NCI-H2107 (cell line): ENCODE results near the gene MTCL1.

ENCODE experiments used
- DNase-seq: peaks from one replicate; lab custom pipeline; 2025; lab: John Stamatoyannopoulos, UW

MTCL1 gene

DNA sequence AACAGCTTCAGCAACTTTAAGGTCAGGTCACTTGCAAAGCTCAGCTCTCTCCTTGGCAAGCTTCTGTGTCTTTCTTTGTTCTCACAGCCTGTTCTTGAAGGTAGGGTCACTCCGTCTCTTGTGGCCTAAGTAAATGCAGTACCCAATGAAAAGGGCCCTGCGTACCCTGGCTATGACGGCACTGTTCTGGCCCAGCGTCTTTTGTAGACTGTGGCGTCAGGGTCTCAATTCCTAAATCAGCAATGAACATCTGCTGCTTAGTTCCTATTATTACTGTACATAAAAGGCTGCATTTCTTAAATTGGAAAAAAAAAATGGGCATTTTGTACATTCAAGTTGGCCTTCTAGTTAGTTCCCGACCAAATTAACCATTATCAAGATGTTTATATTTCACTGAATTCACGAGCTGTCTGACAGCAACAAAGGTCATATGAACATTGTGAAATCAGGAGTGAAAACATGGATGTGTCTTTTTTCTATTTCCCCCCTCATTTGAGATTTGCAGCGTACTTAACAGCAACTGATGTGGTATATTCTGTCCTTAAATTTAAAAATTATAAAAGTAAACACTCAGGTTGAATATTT, 17.0 kb upstream of the MTCL1 start:
- no peak for DNase-seq

DNA sequence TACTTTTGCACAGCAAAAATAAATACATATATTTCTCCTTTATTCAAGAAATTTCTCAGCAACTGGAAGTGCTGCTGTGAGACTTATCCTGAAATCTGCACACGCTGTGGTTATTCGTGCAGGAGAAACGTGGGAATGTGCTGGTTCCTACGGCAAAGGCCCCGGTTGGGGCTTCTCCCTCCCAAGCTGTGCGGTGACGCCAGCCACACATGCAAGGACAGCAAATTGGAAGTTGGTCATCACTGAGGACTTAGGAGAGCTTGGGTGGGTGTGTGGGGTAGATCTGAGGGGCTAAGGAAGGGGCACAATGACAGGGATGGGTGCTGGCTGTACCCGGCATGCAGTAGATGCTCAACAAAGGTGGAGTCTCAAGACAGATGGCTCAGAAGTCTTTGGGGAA, 16.5 kb upstream of the MTCL1 start:
- no peak for DNase-seq

- DNase-seq: no peak
These were observed 15.8 kb upstream of the MTCL1 start for GRCh38 chr18:8689517-8689916.

DNA sequence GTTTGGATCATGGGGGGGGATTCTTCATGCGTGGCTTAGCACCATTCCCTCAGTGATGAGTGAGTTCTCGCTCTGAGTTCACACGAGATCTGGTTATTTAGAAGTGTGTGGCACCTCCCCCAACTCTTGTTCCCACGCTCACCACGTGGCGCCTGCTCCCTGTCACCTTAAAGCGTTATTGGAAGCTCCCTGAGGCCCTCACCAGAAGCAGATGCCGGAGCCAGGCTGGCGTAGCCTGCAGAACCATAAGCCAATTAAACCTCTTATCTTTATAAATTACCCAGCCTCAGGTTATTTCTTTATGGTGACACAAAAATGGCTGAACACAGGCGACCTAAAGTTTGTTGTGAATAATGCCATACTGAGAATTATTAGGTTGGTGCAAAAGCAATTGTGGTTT, 10.5 kb upstream of the MTCL1 start:
- DNase-seq: no peak

GRCh38 chr18:8695932-8696517, 9.3 kb upstream of the MTCL1 start:
- DNase-seq: no peak

DNA sequence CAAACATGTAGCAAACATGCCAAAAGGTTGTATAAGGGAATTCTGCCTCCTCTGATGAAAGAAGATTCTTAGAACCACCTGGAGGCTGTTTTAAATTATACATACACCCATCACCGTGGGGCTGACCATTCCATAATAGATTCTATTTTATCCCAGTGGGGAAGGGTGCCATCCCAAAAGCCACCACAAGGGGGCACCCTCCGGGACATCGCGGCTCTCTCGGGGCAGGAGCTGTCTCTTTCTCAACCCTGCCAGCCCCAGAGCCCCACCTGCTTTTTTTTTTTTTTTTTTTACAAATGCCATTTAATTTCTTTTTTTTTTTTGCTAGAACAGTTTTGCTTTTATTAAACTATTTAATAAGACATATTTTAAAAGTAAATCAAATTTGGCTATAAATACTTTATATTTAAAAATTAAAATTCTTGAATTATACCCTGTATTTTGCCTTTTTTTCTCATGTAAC, 8.6 kb upstream of the MTCL1 start:
- no peak for DNase-seq

GRCh38 chr18:8699126-8699525, 6.2 kb upstream of the MTCL1 start:
- no peak for DNase-seq

DNA sequence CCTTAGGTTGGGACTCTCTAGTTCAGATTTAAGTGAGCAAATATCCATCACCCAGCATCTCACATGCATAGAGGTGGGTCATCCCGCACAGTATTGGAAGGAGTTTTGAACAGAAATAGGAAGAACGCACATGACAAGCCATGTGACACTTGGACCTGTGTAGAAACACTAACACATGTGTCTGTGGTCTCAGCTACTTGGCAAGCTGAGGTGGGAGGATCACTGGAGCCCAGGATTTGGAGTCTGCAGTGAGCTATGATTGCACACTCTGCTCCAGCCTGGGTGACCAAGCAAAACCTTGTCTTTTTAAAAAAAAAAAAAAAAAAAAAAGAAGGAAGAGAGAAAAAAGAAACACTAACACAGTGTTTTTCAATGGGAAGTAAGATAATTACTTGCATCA, 5.4 kb upstream of the MTCL1 start:
- no peak for DNase-seq

GRCh38 chr18:8701546-8702118, 3.7 kb upstream of the MTCL1 start:
- DNase-seq: no peak

GRCh38 chr18:8702668-8703067, 2.7 kb upstream of the MTCL1 start:
- DNase-seq: no peak

DNA sequence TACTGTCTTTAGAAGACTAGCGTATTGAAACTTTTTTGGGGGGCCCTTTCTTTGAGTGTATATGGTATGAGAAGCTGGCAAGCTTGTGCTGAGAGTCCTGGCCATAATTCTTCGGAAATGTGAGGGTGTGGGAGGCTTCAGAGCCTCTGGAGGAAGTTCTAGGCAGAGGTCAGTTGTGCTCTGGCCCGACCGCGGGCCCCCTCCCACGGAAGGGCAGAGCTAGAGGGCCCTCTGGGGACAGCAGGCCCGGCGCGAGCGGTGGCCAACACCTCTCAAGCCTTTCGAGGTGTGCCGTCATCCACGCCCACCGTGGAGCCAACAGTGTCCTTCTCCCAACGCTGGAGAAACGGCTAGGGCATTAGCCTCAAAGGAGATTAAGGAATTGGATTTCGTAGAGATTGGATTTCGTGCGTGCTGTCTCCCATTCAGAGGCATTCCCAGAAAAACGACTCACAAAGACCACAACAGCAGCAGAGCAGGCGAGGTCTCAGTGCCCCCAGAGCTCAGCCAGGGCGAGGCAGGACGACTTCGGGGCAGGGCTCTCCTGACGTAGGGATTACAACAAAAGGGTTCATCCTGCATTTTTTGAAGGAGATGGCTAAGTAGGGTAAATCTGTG, 2.2 kb upstream of the MTCL1 start:
- DNase-seq: no peak

DNA sequence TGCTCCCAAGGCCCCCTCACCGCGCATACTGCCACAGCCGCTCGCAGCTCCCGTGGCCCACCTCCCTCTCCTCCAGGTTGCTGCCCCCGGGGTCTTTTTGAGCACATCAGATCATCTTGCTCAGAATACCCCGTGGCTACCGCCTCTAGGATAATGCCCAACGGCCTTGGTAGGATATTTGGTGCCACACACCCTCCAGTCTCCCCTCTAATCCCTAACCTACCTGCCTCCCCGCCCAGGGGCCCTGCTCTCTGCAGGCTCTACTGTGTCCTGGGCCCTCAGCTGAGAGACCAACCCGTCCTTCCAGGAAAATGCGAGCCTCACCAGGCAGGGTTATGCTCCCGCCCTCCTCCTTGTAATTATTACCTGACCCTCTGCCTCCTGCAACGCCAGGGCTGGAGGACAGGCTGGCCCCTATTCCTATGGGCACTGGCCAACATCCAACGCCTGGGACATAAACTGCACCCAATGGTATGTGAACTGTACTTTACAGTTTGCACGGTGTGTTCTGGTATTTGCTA, 1.5 kb upstream of the MTCL1 start:
- no peak for DNase-seq

- DNase-seq: peak; percentile 62
These were observed 757 bp upstream of the MTCL1 start for GRCh38 chr18:8704361-8705237.

- DNase-seq: no peak
These were observed 820 bp downstream of the MTCL1 start for GRCh38 chr18:8705961-8706790.

DNA sequence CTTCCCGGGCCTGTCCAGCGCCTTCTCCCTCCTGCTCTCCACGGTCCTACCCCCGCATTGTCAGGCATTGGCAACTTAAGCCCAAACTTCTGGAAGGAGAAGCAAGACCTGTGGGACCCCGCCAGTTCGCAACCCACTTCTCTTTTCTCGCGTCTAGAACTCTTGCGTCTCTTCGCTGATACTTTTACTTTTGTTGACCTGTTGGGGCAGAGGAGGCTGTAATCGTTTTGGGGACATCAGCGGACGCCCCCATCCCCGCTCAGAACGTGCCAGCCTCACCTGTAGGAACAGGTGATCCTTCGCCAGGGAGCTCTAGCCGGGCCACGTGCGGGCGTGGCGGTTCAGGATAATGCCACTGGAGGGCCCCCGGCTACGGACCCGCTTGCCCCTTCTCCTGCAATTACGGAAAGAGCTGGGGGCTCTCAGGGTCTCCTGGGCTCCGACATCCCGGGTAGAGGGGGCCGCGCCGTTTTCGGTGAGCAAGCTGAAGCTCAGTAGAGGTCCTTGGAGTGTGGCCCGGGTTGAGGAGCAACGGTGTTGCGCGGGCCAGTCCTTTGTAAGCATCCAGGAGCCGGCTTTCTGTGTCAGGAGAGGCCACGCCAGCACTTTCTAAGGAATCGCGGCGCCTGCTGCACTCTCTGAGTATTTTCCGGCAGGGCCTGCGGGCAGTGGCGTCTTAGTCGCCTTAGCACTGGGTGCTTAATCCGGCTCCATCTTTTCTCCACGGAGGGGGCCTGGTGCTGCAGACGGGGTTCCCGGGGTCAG, 1.6 kb downstream of the MTCL1 start:
- DNase-seq: peak; percentile 10

- DNase-seq: no peak
These were observed 2.4 kb downstream of the MTCL1 start for GRCh38 chr18:8707556-8708300.

DNA sequence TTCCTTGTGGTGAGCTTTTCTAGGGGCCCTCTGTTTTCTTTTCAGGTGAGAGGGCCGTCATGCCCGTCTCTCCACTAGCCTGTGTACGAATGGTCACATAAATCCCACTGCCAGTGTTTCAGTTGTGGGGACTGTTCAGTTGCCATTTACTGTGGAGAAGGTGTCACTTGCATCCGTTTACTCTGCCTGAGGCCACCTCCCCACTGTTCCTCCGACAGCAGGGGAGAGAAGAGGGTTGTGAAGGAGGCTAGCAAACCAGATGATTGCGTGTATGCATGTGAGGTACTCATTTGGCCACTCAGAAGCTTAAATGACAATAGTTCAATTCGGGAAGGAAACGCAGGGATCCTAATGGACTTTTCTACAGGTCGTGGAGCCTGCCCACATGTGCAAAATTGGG, 3.3 kb downstream of the MTCL1 start:
- DNase-seq: no peak

GRCh38 chr18:8709248-8710059, 4.1 kb downstream of the MTCL1 start:
- DNase-seq: no peak

DNA sequence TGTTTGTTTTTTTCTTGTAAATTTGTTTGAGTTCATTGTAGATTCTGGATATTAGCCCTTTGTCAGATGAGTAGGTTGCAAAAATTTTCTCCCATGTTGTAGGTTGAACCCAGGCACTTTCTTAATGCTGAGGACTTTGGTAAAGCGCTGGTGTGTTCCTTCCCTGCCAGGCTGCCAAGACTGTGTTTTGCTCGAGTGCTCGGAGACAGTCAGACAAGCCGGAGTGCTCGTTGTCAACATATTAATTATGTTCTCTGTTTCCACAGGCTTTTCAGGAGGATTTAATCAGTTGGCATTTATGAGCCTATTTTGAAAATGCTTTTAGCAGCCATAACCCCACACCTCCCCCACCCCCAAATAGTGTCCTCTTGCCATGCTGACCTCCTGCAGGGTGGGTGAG, 6.4 kb downstream of the MTCL1 start:
- DNase-seq: no peak
